Mammary epithelial cell (primary cell): ENCODE data around the gene RUBCN.
"Not testable (repeated sequence)": the region's sequence is repeated elsewhere in the genome, so short reads cannot be mapped to it uniquely, and the experiment has no call there.

Experiments used
- EZH2 ChIP-seq: IDR thresholded peaks from 2 replicates; pipeline ENCODE4 v1.6.1; 2012; ENCODE audit warnings: low read length, inconsistent platforms, borderline replicate concordance
- TF ChIP-seq, protein P1 (sequence below), 2 donors: IDR thresholded peaks in 1 of 2; conservative IDR thresholded peaks in 1 of 2; 2 replicates each; pipeline ENCODE4 v1.5.1; 2011 to 2012; ENCODE audit warnings: inconsistent platforms in 2 of 2, low read length in 2 of 2, mild to moderate bottlenecking in 2 of 2, control low read depth in 1 of 2, low read depth in 1 of 2; ENCODE audit not compliant: insufficient read depth in 1 of 2; ENCODE audit errors: extremely low read depth in 1 of 2

DNA sequence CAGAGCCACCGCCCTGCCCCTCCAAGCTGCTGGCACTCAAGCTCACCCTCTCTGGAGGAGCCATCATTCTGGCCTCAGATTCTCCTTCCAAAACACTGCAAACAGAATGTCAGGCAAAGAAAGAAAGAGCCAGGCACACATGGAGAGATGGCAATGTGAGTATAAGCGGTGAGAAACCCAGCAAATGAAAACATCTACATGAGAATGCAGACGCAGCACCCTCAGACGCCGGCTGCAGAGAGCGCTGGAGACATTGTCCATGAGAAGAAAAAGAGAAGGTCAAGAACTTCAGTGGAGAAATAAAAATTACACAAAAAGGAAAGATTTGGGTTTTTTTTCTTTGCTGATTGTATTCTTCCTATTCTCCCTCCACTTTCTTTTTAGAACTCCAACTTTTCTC, 74.4 kb downstream of the RUBCN start:
- TF ChIP-seq, protein P1, sequence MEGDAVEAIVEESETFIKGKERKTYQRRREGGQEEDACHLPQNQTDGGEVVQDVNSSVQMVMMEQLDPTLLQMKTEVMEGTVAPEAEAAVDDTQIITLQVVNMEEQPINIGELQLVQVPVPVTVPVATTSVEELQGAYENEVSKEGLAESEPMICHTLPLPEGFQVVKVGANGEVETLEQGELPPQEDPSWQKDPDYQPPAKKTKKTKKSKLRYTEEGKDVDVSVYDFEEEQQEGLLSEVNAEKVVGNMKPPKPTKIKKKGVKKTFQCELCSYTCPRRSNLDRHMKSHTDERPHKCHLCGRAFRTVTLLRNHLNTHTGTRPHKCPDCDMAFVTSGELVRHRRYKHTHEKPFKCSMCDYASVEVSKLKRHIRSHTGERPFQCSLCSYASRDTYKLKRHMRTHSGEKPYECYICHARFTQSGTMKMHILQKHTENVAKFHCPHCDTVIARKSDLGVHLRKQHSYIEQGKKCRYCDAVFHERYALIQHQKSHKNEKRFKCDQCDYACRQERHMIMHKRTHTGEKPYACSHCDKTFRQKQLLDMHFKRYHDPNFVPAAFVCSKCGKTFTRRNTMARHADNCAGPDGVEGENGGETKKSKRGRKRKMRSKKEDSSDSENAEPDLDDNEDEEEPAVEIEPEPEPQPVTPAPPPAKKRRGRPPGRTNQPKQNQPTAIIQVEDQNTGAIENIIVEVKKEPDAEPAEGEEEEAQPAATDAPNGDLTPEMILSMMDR (conservative IDR thresholded peaks at IDR 0.05 in 1 of 2, IDR thresholded peaks at IDR 0.05 in 1 of 2; ENCODE audit: extremely low read depth in 1 of 2, insufficient read depth in 1 of 2, low read depth in 1 of 2, low read length in 2 of 2), result not testable (repeated sequence)
- not testable (repeated sequence) for TF ChIP-seq EZH2
